Glutamatergic neuron (in vitro differentiated cells): ENCODE data around the gene AGTRAP. TPM values are rescaled to one million over a fixed set of nuclear protein-coding genes. Genes with fewer than 3 reads are reported as not detected.

Experiments
- DNase-seq: peaks from one replicate; pipeline ENCODE4 v3.0.0; 2022
- H3K27ac Mint-ChIP-seq: one replicate; pipeline ENCODE4 v1.8.0; 2020; ENCODE audit warnings: mild to moderate bottlenecking, mixed read lengths, inconsistent platforms; ENCODE audit not compliant: unreplicated experiment
- H3K27me3 Mint-ChIP-seq: one replicate; pipeline ENCODE4 v1.8.0; 2020; ENCODE audit warnings: mild to moderate bottlenecking, moderate library complexity, mixed read lengths, inconsistent platforms; ENCODE audit not compliant: unreplicated experiment
- H3K36me3 Mint-ChIP-seq: one replicate; pipeline ENCODE4 v1.8.0; 2020; ENCODE audit warnings: mild to moderate bottlenecking, mixed read lengths, inconsistent platforms; ENCODE audit not compliant: unreplicated experiment
- H3K4me1 Mint-ChIP-seq: one replicate; pipeline ENCODE4 v1.8.0; 2020; ENCODE audit warnings: mild to moderate bottlenecking, low read depth, mixed read lengths, inconsistent platforms; ENCODE audit not compliant: unreplicated experiment
- H3K4me3 Mint-ChIP-seq: one replicate; pipeline ENCODE4 v1.8.0; 2020; ENCODE audit warnings: mild to moderate bottlenecking, mixed read lengths, inconsistent platforms; ENCODE audit not compliant: unreplicated experiment
- H3K9me3 Mint-ChIP-seq: one replicate; pipeline ENCODE4 v1.8.0; 2020; ENCODE audit warnings: mild to moderate bottlenecking, moderate library complexity, mixed read lengths, inconsistent platforms; ENCODE audit not compliant: unreplicated experiment
- total RNA-seq: library from RNA; stranded (reverse); fragmentation: NEBNext Ultra II Directional; extraction: Animal tissue kit (Norgen Biotek cat#: 25700); gene quantifications from one replicate; pipeline ENCODE4 v1.2.1, GENCODE V29; 2021; ENCODE audit not compliant: unreplicated experiment
- TF ChIP-seq, protein P1 (sequence below): fragments of 200-600 bp; sonication (generic); IDR thresholded peaks from one replicate; pipeline ENCODE4 v1.5.0; 2021; ENCODE audit not compliant: partially characterized antibody, unreplicated experiment

AGTRAP gene
- total RNA-seq, 1 donor from 2014 or later = 6.1 TPM

DNA sequence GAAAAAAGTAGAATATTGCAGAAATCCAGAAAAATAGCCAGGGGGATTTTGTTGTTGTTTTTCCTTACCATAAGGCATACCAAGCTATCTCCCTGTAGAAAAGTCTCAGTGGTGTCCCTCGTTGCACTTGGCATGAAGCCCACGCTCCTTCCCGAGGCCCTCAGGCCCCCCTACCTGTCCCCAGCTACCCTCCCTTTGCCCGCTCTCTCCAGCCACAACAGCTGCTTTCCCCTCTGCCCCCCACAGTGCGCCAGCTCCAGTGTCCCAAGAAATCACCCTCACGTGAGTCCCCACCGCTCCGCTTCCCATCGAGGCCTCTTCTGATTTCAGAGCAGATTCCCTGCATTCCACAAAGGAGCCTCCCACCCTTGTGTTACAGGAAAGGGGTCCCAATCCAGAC is 8.4 kb downstream of the AGTRAP start:
- H3K36me3 Mint-ChIP-seq = no peaks in the 10 kb centered on the region
- H3K27ac Mint-ChIP-seq = no peak overlapping the region
- DNase-seq = no peak
- H3K4me3 Mint-ChIP-seq = no peak overlapping the region
- peaks cover 8% of the 10 kb centered on the region for H3K27me3 Mint-ChIP-seq
- TF ChIP-seq, protein P1, sequence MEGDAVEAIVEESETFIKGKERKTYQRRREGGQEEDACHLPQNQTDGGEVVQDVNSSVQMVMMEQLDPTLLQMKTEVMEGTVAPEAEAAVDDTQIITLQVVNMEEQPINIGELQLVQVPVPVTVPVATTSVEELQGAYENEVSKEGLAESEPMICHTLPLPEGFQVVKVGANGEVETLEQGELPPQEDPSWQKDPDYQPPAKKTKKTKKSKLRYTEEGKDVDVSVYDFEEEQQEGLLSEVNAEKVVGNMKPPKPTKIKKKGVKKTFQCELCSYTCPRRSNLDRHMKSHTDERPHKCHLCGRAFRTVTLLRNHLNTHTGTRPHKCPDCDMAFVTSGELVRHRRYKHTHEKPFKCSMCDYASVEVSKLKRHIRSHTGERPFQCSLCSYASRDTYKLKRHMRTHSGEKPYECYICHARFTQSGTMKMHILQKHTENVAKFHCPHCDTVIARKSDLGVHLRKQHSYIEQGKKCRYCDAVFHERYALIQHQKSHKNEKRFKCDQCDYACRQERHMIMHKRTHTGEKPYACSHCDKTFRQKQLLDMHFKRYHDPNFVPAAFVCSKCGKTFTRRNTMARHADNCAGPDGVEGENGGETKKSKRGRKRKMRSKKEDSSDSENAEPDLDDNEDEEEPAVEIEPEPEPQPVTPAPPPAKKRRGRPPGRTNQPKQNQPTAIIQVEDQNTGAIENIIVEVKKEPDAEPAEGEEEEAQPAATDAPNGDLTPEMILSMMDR = no peak
- H3K4me1 Mint-ChIP-seq = peaks cover 8% of the 10 kb centered on the region
- H3K9me3 Mint-ChIP-seq = peaks cover 3% of the 10 kb centered on the region

DNA sequence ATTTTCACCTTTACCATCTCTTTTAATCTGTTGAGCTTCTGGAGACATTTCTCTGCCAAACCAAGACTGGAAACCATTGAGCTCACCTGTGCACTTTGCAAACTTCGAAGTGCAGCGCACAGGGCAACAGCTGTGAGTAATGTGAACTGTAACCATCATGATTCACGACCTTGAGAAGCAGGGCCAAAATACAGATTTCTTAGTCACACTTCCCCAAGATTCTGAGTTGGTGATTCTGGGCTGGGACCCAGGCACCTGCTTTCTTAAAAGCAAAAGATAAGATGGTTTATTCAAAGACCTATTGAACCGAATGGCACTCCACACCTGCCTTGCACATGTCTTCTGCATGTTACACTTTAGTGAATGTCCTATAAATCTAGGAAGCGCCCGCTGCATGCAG is 10.2 kb downstream of the AGTRAP start:
- Mint-ChIP-seq H3K27me3 (peaks cover 8% of the 10 kb centered on the region), H3K27ac (no peak overlapping the region), H3K4me3 (no peak overlapping the region), H3K9me3 (peaks cover 3% of the 10 kb centered on the region), H3K4me1 (peaks cover 6% of the 10 kb centered on the region), H3K36me3 (no peaks in the 10 kb centered on the region)
- no peak for DNase-seq
- TF ChIP-seq, protein P1 = no peak

DNA sequence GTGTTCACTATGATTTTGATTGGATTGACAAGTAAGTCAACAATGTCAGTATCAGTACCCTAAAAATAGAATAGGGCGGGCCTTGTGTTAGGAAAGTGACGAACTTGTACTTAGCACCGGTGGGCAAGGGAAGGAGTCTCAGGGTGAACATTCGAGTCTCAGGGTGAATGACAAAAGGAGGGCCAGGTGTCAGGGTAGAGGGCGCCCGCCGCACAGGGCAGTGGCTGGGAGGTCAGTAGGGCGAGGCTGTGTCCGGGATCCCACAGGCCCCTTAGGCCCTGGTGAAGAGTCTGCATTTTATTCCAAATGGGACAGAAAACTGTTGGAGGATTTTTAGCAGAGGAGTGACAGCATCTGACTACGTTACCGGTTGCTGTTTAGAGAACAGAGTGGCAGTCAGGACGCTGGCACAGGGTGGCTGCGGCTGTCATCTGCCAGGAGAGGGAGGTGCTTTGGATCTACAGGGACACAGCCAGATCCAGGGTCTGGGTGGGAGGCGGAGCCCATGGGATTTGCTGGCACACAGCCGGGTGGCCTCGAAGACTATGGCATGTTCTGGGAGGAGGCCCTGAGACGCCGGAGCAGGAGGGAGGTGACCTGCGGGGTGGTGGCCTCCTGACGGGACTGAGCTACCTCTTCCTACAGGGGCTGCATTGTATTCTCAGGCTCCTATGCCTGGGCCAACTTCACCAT is 11.0 kb downstream of the AGTRAP start:
- Mint-ChIP-seq H3K27ac (no peak overlapping the region), H3K4me3 (no peak overlapping the region), H3K4me1 (peaks cover 12% of the 10 kb centered on the region), H3K9me3 (peaks cover 3% of the 10 kb centered on the region), H3K36me3 (no peaks in the 10 kb centered on the region), H3K27me3 (peaks cover 10% of the 10 kb centered on the region)
- no peak for DNase-seq
- TF ChIP-seq, protein P1 = no peak

DNA sequence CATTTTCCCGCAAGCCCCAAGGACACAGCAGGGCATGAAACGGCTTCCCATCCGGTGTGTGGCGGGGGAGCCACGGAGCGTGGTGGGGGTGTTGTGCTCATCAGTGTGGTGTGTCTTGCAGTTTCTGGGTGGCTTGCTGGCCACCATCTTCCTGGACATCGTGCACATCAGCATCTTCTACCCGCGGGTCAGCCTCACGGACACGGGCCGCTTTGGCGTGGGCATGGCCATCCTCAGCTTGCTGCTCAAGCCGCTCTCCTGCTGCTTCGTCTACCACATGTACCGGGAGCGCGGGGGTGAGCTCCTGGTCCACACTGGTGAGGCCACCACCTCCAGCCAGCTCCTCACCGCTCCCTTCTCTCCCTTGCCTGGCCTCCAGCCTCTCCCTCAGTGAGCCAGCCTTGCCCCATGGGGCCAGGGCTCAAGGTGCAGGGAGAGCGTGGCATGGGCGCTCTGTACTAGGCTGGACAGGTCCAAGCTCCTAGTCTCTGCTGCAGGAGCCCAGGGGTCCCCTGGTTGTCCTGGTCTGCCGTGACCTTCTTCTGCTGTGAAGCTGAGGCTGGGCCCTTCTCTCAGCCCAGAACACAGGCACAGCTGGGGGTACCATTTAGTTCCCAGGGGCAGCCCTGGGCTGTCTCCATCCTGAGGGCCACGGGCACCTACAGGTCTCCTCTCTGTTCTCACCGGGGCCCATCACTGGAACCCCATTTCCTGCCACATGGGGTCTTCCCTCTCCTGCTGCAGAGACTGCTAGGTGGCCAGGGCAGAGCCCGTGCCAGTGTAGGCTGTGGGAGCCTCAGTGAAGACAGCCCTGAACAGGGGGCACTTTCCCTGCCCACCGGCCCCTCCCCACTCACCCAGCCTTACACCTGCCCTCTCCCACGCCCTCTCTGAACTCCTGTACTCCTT is 12.6 kb downstream of the AGTRAP start:
- Mint-ChIP-seq H3K9me3 (peaks cover 2% of the 10 kb centered on the region), H3K4me1 (peaks cover 20% of the 10 kb centered on the region), H3K27me3 (peaks cover 13% of the 10 kb centered on the region), H3K27ac (no peak overlapping the region), H3K36me3 (no peaks in the 10 kb centered on the region), H3K4me3 (no peak overlapping the region)
- TF ChIP-seq, protein P1 = no peak
- DNase-seq = no peak
